ENCODE data around the gene ZNRF1. TPM values are rescaled to one million over a fixed set of nuclear protein-coding genes. Genes with fewer than 3 reads are reported as not detected.

ZNRF1 gene
- total and polyA plus RNA-seq, 2 of the 13 experiments (the other 11 are each of a cell fraction or from before 2014, with no cell fraction given), result 43.9 to 58.7 TPM

DNA sequence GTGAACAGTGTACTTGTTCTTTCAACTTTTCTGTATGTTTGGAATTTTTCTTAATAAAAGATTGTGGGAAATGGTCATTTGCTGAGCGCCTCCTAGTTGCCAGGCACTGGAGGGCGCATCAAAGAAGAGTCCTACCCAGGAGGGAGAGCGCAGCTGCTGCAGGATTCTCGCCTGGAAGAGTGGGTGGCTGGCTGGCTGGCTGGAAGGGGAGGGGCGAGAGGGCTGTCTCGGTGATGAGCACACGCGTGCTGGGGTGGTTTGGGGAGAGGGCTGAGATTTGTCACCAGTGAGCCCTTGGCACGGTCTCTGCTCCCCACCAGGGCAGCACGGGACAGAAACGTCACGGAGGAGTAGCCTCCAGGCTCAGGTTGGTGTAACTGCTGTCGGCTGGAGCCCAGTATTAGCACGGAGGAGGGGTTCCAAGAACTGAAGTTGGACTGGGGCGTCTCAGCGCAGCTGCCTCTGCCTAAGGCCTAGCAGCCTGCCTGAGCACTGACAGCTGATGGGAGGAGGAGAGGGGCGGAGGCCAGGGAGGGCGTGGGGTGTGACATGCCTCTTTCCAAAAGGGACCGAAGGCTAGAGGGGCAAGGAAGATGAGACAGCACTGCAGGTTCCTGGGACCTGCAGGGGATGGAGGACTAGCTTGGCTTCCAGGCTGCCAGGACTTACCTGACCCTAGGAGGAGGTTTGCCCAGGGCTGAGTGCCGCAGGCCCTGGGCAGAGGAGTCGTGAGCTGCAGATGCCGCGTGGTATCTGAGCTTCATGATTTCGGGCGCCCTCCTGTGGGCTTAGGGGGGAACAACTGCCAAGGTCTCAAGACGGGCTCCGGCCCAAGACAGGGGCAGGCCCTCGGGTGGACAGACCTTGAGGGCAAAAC is 112.1 kb downstream of the ZNRF1 start (continued):
- no peak; the same call in 1 of the 2 replicates for TF ChIP-seq ELF1 (CRISPR knock-in tag; IDR thresholded peaks at IDR 0.05)
- no peak for TF ChIP-seq FLYWCH1 (CRISPR knock-in tag; IDR thresholded peaks at IDR 0.05)
- TF ChIP-seq, protein P1, sequence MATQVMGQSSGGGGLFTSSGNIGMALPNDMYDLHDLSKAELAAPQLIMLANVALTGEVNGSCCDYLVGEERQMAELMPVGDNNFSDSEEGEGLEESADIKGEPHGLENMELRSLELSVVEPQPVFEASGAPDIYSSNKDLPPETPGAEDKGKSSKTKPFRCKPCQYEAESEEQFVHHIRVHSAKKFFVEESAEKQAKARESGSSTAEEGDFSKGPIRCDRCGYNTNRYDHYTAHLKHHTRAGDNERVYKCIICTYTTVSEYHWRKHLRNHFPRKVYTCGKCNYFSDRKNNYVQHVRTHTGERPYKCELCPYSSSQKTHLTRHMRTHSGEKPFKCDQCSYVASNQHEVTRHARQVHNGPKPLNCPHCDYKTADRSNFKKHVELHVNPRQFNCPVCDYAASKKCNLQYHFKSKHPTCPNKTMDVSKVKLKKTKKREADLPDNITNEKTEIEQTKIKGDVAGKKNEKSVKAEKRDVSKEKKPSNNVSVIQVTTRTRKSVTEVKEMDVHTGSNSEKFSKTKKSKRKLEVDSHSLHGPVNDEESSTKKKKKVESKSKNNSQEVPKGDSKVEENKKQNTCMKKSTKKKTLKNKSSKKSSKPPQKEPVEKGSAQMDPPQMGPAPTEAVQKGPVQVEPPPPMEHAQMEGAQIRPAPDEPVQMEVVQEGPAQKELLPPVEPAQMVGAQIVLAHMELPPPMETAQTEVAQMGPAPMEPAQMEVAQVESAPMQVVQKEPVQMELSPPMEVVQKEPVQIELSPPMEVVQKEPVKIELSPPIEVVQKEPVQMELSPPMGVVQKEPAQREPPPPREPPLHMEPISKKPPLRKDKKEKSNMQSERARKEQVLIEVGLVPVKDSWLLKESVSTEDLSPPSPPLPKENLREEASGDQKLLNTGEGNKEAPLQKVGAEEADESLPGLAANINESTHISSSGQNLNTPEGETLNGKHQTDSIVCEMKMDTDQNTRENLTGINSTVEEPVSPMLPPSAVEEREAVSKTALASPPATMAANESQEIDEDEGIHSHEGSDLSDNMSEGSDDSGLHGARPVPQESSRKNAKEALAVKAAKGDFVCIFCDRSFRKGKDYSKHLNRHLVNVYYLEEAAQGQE (IDR thresholded peaks at IDR 0.05; ENCODE audit: borderline replicate concordance in 1 of 2, low read depth in 1 of 2, low read length in 2 of 2), result no peak
- TF ChIP-seq, protein P2, sequence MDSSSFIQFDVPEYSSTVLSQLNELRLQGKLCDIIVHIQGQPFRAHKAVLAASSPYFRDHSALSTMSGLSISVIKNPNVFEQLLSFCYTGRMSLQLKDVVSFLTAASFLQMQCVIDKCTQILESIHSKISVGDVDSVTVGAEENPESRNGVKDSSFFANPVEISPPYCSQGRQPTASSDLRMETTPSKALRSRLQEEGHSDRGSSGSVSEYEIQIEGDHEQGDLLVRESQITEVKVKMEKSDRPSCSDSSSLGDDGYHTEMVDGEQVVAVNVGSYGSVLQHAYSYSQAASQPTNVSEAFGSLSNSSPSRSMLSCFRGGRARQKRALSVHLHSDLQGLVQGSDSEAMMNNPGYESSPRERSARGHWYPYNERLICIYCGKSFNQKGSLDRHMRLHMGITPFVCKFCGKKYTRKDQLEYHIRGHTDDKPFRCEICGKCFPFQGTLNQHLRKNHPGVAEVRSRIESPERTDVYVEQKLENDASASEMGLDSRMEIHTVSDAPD (CRISPR knock-in tag; IDR thresholded peaks at IDR 0.05), result 0 out of 2 replicates have a peak, but pooled peaks have one; percentile 30

DNA sequence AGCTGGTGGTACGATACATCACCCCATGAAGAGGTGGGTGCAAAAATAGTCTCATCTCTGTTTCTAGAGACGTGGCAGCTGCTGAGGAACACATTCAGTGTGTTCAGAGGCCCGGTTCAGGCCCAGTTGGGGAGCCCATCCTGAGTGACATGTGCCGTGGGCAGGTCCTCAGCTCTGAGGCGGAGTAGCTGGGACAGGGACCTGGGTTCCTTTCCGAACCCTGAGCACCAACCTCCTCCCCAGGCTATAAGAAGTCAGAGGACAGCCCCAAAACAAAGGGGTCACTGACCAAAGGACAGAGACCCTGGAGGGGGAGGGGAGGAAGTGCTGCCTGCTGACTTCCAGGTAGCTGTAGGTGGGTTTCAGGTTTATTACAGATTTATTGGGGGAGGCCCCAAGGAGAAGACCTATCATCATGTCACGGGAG is 112.7 kb downstream of the ZNRF1 start:
- in situ Hi-C loops (cut with HindIII; ENCODE audit: extremely low pct_ligation_motif_present, low pct_unique_long_range_greater_than_20kb) (no loop called here), intact Hi-C loops (cut with micrococcal nuclease; ENCODE audit: unreplicated experiment) (loop anchor here (1.0 to 2.0 kb wide), 3 partner anchors 41 to 174 kb away; no protein-coding TSS in a partner anchor)
- DNase-seq (ENCODE audit: low spot score) (no peak), FAIRE-seq (no peak), ATAC-seq (peak; percentile 12)
- H3K9ac ChIP-seq (ENCODE audit: insufficient read depth, low read depth, low read length), result peak overlapping the region; percentile 42; the same call in 1 of the 2 replicates
- H3K9me3 ChIP-seq (ENCODE audit: low read length), result no peaks in the 10 kb centered on the region
- ChIA-PET CTCF (ENCODE audit: low intra/inter-chr PET ratio, low total read pairs) (interaction anchor here (0.9 to 2.0 kb wide), 2 partner anchors 113 to 115 kb away, joined by 3 to 11 read pairs; partner anchors contain the start of gene ZNRF1), POLR2A (interaction anchor here (0.9 to 3.9 kb wide), 7 partner anchors 8 to 127 kb away, joined by 3 to 30 read pairs (median 7); partner anchors contain the start of genes WDR59 and ZNRF1)
- H3K36me3 ChIP-seq (replicated peaks in 1 of 2; ENCODE audit: control insufficient read depth in 1 of 2, insufficient read depth in 2 of 2, low read length in 2 of 2), result peaks cover 13 to 16% of the 10 kb centered on the region in 2 experiments
- WGBS (ENCODE audit: low lambda C conversion rate), result 53% methylated on average over 7 of the region's 7 CpGs
- peaks cover 53% of the 10 kb centered on the region for H3K4me1 ChIP-seq (ENCODE audit: insufficient read depth, low read length)
- no peaks in the 10 kb centered on the region for H4K20me1 ChIP-seq (ENCODE audit: insufficient read depth, low read length)
- no peaks in the 10 kb centered on the region; a peak in 1 of 5 replicates for H3K27me3 ChIP-seq (ENCODE audit: control insufficient read depth in 1 of 2, insufficient read depth in 2 of 2, low read length in 2 of 2)
- peak overlapping the region; percentile 85 for H3K4me2 ChIP-seq (ENCODE audit: low read depth, low read length)
- peaks cover 6% of the 10 kb centered on the region for H3K79me2 ChIP-seq (ENCODE audit: insufficient read depth, low read length)
- H3K27ac ChIP-seq (ENCODE audit: extremely low read length, insufficient read depth, low read length), result peak overlapping the region; percentile 12
- H3K4me3 ChIP-seq (replicated peaks in 1 of 3; ENCODE audit: insufficient read depth in 1 of 3, low read depth in 2 of 3, low read length in 3 of 3), result peak overlapping the region in 1 of 3 experiments; percentile 71; a peak in 2 of 6 replicates
- BruUV-seq (replicated peaks), result no TSS peak
- no peak overlapping the region for H2AFZ ChIP-seq (ENCODE audit: low read length)
- no peak for TF ChIP-seq TBX2 (CRISPR knock-in tag; IDR thresholded peaks at IDR 0.05; ENCODE audit: borderline replicate concordance)
- TF ChIP-seq ZNF253 (CRISPR knock-in tag; IDR thresholded peaks at IDR 0.05; ENCODE audit: borderline replicate concordance), result no peak
- TF ChIP-seq, protein P3, sequence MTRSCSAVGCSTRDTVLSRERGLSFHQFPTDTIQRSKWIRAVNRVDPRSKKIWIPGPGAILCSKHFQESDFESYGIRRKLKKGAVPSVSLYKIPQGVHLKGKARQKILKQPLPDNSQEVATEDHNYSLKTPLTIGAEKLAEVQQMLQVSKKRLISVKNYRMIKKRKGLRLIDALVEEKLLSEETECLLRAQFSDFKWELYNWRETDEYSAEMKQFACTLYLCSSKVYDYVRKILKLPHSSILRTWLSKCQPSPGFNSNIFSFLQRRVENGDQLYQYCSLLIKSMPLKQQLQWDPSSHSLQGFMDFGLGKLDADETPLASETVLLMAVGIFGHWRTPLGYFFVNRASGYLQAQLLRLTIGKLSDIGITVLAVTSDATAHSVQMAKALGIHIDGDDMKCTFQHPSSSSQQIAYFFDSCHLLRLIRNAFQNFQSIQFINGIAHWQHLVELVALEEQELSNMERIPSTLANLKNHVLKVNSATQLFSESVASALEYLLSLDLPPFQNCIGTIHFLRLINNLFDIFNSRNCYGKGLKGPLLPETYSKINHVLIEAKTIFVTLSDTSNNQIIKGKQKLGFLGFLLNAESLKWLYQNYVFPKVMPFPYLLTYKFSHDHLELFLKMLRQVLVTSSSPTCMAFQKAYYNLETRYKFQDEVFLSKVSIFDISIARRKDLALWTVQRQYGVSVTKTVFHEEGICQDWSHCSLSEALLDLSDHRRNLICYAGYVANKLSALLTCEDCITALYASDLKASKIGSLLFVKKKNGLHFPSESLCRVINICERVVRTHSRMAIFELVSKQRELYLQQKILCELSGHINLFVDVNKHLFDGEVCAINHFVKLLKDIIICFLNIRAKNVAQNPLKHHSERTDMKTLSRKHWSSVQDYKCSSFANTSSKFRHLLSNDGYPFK (CRISPR knock-in tag; IDR thresholded peaks at IDR 0.05; ENCODE audit: borderline replicate concordance), result no peak
- TF ChIP-seq NCOA1 (CRISPR knock-in tag; IDR thresholded peaks at IDR 0.05), result no peak
- 0 out of 2 replicates have a peak, but pooled peaks have one; percentile 34 for TF ChIP-seq ZNF572 (CRISPR knock-in tag; IDR thresholded peaks at IDR 0.05)
- TF ChIP-seq RFXAP (CRISPR knock-in tag; IDR thresholded peaks at IDR 0.05; ENCODE audit: borderline replicate concordance), result 0 out of 2 replicates have a peak, but pooled peaks have one; percentile 4
- TF ChIP-seq ZNF879 (CRISPR knock-in tag; IDR thresholded peaks at IDR 0.05), result no peak
- TF ChIP-seq, protein P4, sequence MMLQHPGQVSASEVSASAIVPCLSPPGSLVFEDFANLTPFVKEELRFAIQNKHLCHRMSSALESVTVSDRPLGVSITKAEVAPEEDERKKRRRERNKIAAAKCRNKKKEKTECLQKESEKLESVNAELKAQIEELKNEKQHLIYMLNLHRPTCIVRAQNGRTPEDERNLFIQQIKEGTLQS (CRISPR knock-in tag; IDR thresholded peaks at IDR 0.05), result no peak

Measured in HepG2 (cell line).